ENCODE data around the gene SYNM. TPM values are rescaled to one million over a fixed set of nuclear protein-coding genes. Genes with fewer than 3 reads are reported as not detected.

The SYNM gene
- total and polyA plus RNA-seq, 2 experiments from 2014 or later: 9.7 to 13.8 TPM

DNA sequence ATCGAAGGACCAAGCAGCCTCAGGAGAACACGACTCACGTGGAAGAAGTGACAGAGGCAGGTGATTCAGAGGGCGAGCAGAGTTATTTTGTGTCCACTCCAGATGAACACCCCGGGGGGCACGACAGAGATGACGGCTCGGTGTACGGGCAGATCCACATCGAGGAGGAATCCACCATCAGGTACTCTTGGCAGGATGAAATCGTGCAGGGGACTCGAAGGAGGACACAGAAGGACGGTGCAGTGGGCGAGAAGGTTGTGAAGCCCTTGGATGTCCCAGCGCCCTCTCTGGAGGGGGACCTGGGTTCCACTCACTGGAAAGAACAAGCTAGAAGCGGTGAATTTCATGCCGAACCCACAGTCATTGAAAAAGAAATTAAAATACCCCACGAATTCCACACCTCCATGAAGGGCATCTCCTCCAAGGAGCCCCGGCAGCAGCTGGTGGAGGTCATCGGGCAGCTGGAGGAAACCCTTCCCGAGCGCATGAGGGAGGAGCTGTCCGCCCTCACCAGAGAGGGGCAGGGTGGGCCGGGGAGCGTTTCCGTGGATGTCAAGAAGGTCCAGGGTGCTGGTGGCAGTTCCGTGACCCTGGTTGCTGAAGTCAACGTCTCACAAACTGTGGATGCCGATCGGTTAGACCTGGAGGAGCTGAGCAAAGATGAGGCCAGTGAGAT is 26.0 kb downstream of the SYNM start:
- Histone ChIP-seq H3K4me2 (no peak overlapping the region), H3K4me1 (ENCODE audit: insufficient read depth) (no peaks in the 10 kb centered on the region), H3K79me2 (no peaks in the 10 kb centered on the region), H2AFZ (no peak overlapping the region), H4K20me1 (ENCODE audit: insufficient read depth, poor library complexity, severe bottlenecking) (no peaks in the 10 kb centered on the region), H3K9me3 (ENCODE audit: low read depth) (no peaks in the 10 kb centered on the region), H3K9me2 (replicated peaks; ENCODE audit: insufficient read depth) (no peaks in the 10 kb centered on the region), H3K36me3 (replicated peaks; ENCODE audit: insufficient read depth, low read depth) (no peaks in the 10 kb centered on the region), H3K27ac (no peak overlapping the region), H3K4me3 (no peak overlapping the region), H3K27me3 (no peaks in the 10 kb centered on the region)
- 96% methylated on average over 30 of the region's 30 CpGs for WGBS (ENCODE audit: low lambda C conversion rate, missing lambda C conversion rate)
- TF ChIP-seq EZH2phosphoT487 (IDR thresholded peaks at IDR 0.05; ENCODE audit: low read depth, severe bottlenecking, unreplicated experiment) (no peak), EZH2 (IDR thresholded peaks at IDR 0.05; ENCODE audit: borderline replicate concordance) (no peak)
- TF ChIP-seq, protein P1, sequence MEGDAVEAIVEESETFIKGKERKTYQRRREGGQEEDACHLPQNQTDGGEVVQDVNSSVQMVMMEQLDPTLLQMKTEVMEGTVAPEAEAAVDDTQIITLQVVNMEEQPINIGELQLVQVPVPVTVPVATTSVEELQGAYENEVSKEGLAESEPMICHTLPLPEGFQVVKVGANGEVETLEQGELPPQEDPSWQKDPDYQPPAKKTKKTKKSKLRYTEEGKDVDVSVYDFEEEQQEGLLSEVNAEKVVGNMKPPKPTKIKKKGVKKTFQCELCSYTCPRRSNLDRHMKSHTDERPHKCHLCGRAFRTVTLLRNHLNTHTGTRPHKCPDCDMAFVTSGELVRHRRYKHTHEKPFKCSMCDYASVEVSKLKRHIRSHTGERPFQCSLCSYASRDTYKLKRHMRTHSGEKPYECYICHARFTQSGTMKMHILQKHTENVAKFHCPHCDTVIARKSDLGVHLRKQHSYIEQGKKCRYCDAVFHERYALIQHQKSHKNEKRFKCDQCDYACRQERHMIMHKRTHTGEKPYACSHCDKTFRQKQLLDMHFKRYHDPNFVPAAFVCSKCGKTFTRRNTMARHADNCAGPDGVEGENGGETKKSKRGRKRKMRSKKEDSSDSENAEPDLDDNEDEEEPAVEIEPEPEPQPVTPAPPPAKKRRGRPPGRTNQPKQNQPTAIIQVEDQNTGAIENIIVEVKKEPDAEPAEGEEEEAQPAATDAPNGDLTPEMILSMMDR (IDR thresholded peaks at IDR 0.05; ENCODE audit: poor library complexity): no peak
- DNase-seq (ENCODE audit: low spot score): no peak

DNA sequence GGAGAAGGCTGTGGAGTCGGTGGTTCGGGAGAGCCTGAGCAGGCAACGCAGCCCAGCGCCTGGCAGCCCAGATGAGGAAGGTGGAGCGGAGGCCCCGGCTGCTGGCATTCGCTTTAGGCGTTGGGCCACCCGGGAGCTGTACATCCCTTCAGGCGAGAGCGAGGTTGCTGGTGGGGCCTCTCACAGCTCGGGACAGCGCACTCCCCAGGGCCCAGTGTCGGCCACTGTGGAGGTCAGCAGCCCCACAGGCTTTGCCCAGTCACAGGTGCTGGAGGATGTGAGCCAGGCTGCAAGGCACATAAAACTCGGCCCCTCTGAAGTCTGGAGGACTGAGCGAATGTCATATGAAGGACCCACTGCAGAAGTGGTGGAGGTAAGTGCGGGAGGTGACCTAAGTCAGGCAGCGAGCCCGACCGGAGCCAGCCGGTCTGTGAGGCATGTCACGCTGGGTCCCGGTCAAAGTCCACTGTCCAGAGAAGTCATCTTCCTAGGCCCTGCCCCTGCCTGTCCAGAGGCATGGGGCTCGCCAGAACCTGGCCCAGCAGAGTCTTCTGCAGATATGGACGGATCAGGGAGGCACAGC is 26.7 kb downstream of the SYNM start:
- Histone ChIP-seq H3K4me1 (ENCODE audit: insufficient read depth) (no peaks in the 10 kb centered on the region), H3K36me3 (replicated peaks; ENCODE audit: insufficient read depth, low read depth) (no peaks in the 10 kb centered on the region), H3K79me2 (no peaks in the 10 kb centered on the region), H3K27ac (no peak overlapping the region), H3K27me3 (no peaks in the 10 kb centered on the region), H3K4me2 (no peak overlapping the region), H2AFZ (no peak overlapping the region), H3K4me3 (no peak overlapping the region), H4K20me1 (ENCODE audit: insufficient read depth, poor library complexity, severe bottlenecking) (no peaks in the 10 kb centered on the region), H3K9me3 (ENCODE audit: low read depth) (no peaks in the 10 kb centered on the region), H3K9me2 (replicated peaks; ENCODE audit: insufficient read depth) (no peaks in the 10 kb centered on the region)
- DNase-seq (ENCODE audit: low spot score): peak; percentile 49
- no peak for TF ChIP-seq EZH2 (IDR thresholded peaks at IDR 0.05; ENCODE audit: borderline replicate concordance)
- TF ChIP-seq, protein P1 (IDR thresholded peaks at IDR 0.05; ENCODE audit: poor library complexity): no peak
- no peak for TF ChIP-seq EZH2phosphoT487 (IDR thresholded peaks at IDR 0.05; ENCODE audit: low read depth, severe bottlenecking, unreplicated experiment)
- 90% methylated on average over 25 of the region's 25 CpGs for WGBS (ENCODE audit: low lambda C conversion rate, missing lambda C conversion rate)

DNA sequence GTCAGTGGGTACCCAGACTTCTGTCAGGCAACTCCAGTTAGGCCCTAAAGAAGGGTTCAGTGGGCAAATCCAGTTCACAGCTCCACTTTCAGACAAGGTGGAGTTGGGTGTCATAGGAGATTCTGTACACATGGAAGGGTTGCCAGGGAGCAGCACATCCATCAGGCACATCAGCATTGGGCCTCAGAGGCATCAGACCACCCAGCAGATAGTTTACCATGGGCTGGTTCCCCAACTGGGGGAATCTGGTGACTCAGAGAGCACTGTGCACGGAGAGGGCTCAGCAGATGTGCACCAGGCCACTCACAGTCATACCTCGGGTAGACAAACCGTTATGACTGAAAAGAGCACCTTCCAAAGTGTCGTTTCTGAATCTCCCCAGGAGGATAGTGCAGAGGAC is 27.2 kb downstream of the SYNM start:
- Histone ChIP-seq H3K4me1 (ENCODE audit: insufficient read depth) (no peaks in the 10 kb centered on the region), H3K79me2 (no peaks in the 10 kb centered on the region), H3K4me2 (no peak overlapping the region), H3K9me3 (ENCODE audit: low read depth) (no peaks in the 10 kb centered on the region), H3K9me2 (replicated peaks; ENCODE audit: insufficient read depth) (no peaks in the 10 kb centered on the region), H2AFZ (no peak overlapping the region), H3K27ac (no peak overlapping the region), H3K4me3 (no peak overlapping the region), H4K20me1 (ENCODE audit: insufficient read depth, poor library complexity, severe bottlenecking) (no peaks in the 10 kb centered on the region), H3K36me3 (replicated peaks; ENCODE audit: insufficient read depth, low read depth) (no peaks in the 10 kb centered on the region), H3K27me3 (no peaks in the 10 kb centered on the region)
- DNase-seq (ENCODE audit: low spot score): no peak
- 97% methylated on average over 4 of the region's 4 CpGs for WGBS (ENCODE audit: low lambda C conversion rate, missing lambda C conversion rate)
- no peak for TF ChIP-seq EZH2phosphoT487 (IDR thresholded peaks at IDR 0.05; ENCODE audit: low read depth, severe bottlenecking, unreplicated experiment)
- no peak for TF ChIP-seq EZH2 (IDR thresholded peaks at IDR 0.05; ENCODE audit: borderline replicate concordance)
- TF ChIP-seq, protein P1 (IDR thresholded peaks at IDR 0.05; ENCODE audit: poor library complexity): no peak

All from hepatocyte (in vitro differentiated cells).